ENCODE measurements around the gene OTULINL.

The OTULINL gene

GRCh38 chr5:14577971-14578370 lies 3.6 kb upstream of the OTULINL start:
- no peak for DNase-seq
- TF ChIP-seq CTCF (IDR thresholded peaks at IDR 0.05; ENCODE audit: low read depth, low read length) = no peak

GRCh38 chr5:14579246-14579645 lies 2.3 kb upstream of the OTULINL start:
- no peaks in the 10 kb centered on the region for H3K4me1 ChIP-seq
- H3K9me3 ChIP-seq = no peaks in the 10 kb centered on the region; the same call in 1 of the 2 replicates
- TF ChIP-seq CTCF (IDR thresholded peaks at IDR 0.05; ENCODE audit: low read depth, low read length) = no peak
- H3K36me3 ChIP-seq = no peaks in the 10 kb centered on the region
- no peaks in the 10 kb centered on the region for H3K27me3 ChIP-seq
- no peak for DNase-seq
- no peak overlapping the region for H3K4me3 ChIP-seq (ENCODE audit: low read depth, low read length)

More at GRCh38 chr5:14577971-14578370, 3.6 kb upstream of the OTULINL start:
- no peak overlapping the region for H3K4me3 ChIP-seq (ENCODE audit: low read depth, low read length)
- no peaks in the 10 kb centered on the region for H3K4me1 ChIP-seq
- H3K27me3 ChIP-seq = no peaks in the 10 kb centered on the region
- no peaks in the 10 kb centered on the region for H3K36me3 ChIP-seq
- no peaks in the 10 kb centered on the region; the same call in 1 of the 2 replicates for H3K9me3 ChIP-seq

- H3K9me3 ChIP-seq = no peaks in the 10 kb centered on the region; the same call in 1 of the 2 replicates
- H3K4me3 ChIP-seq (ENCODE audit: low read depth, low read length) = no peak overlapping the region
- H3K27me3 ChIP-seq = no peaks in the 10 kb centered on the region
- no peaks in the 10 kb centered on the region for H3K36me3 ChIP-seq
- H3K4me1 ChIP-seq = no peaks in the 10 kb centered on the region
- DNase-seq = no peak
- no peak for TF ChIP-seq CTCF (IDR thresholded peaks at IDR 0.05; ENCODE audit: low read depth, low read length)
These were observed 1.7 kb upstream of the OTULINL start for GRCh38 chr5:14579731-14580397.

- no peak for TF ChIP-seq CTCF (IDR thresholded peaks at IDR 0.05; ENCODE audit: low read depth, low read length)
- no peaks in the 10 kb centered on the region for H3K4me1 ChIP-seq
- no peaks in the 10 kb centered on the region for H3K27me3 ChIP-seq
- H3K4me3 ChIP-seq (ENCODE audit: low read depth, low read length) = no peak overlapping the region
- no peaks in the 10 kb centered on the region for H3K36me3 ChIP-seq
- DNase-seq = no peak
- H3K9me3 ChIP-seq = no peaks in the 10 kb centered on the region; the same call in 1 of the 2 replicates
These were observed 1.1 kb upstream of the OTULINL start for GRCh38 chr5:14580398-14581034.

- Histone ChIP-seq H3K27me3 (no peaks in the 10 kb centered on the region), H3K9me3 (no peaks in the 10 kb centered on the region; the same call in 1 of the 2 replicates), H3K4me1 (no peaks in the 10 kb centered on the region), H3K36me3 (no peaks in the 10 kb centered on the region), H3K4me3 (ENCODE audit: low read depth, low read length) (peak overlapping the region; percentile 72)
- peak; percentile 78 for DNase-seq
- TF ChIP-seq CTCF (IDR thresholded peaks at IDR 0.05; ENCODE audit: low read depth, low read length) = peak; percentile 34
These were observed 552 bp downstream of the OTULINL start for GRCh38 chr5:14581891-14582796.
